Renal cortical epithelial cell (primary cell): Measurements from ENCODE around the gene DDX10. TPM values are rescaled to one million over a fixed set of nuclear protein-coding genes. Genes with fewer than 3 reads are reported as not detected.
A peak's percentile ranks its signal among the peaks of the same experiment; 100 is the strongest.

Source experiments
- DNase-seq: peaks from one replicate; pipeline ENCODE4 v3.0.0-alpha.2; 2011; ENCODE audit warnings: low read depth
- total RNA-seq: library from RNA; depleted of rRNA; stranded (reverse); fragments of >200 nt; gene quantifications from 2 replicates; pipeline ENCODE4 v1.2.3, GENCODE V29; 2014

DDX10 gene
- total RNA-seq, 1 donor from 2014 or later, result 29.4 TPM

- peak; percentile 79 for DNase-seq
Measured at GRCh38 chr11:108983636-108984420, 319.0 kb downstream of the DDX10 start.

- DNase-seq, result peak; percentile 66
Measured at GRCh38 chr11:108984523-108984922, 319.7 kb downstream of the DDX10 start.

- no peak for DNase-seq
Measured at GRCh38 chr11:108985236-108985944, 320.5 kb downstream of the DDX10 start.

- DNase-seq, result peak; percentile 61
Measured at GRCh38 chr11:108985945-108986279, 321.0 kb downstream of the DDX10 start.

Other genes with a start within 250 kb of the DDX10 start
- 1.7 TPM in 1 of 2 replicates, not detected in the other for gene C11orf65, start 197.5 kb upstream of the DDX10 start, total RNA-seq
- 10.6 and 11.7 TPM in 2 replicates for gene POGLUT3, start 166.7 kb upstream of the DDX10 start, total RNA-seq
- gene EXPH5, start 71.3 kb upstream of the DDX10 start, total RNA-seq, result 6.7 and 9.9 TPM in 2 replicates